Activated B cell treated with CpG ODN at 0.5 μM for 24 hours (primary cell): ENCODE results near the gene DDX11. TPM values are rescaled to one million over a fixed set of nuclear protein-coding genes. Genes with fewer than 3 reads are reported as not detected.
"Not testable (repeated sequence)": the region's sequence is repeated elsewhere in the genome, so short reads cannot be mapped to it uniquely, and the experiment has no call there.

Source experiments
- ATAC-seq: fragments of 200-7000 bp; cut with Tn5 transposase; one replicate; pipeline ENCODE4 v1.10.0; 2021; ENCODE audit warnings: low read depth, mild to moderate bottlenecking, moderate library complexity
- CTCF ChIA-PET: fragments of 350-600 bp; sonication (Branson Sonifier 250); formaldehyde crosslinking; loops from one replicate; lab custom pipeline; 2021; ENCODE audit warnings: antibody characterized with exemption; lab: Charles Lee
- POLR2A ChIA-PET: fragments of 350-600 bp; sonication (Branson Sonifier 250); formaldehyde crosslinking; loops from one replicate; lab custom pipeline; 2021; ENCODE audit warnings: antibody characterized with exemption; lab: Charles Lee
- DNase-seq: peaks from one replicate; pipeline ENCODE4 v3.0.0; 2022
- H3K27ac Mint-ChIP-seq: one replicate; pipeline ENCODE4 v1.8.0; 2020; ENCODE audit warnings: mixed read lengths
- H3K27me3 Mint-ChIP-seq: one replicate; pipeline ENCODE4 v1.8.0; 2021; ENCODE audit warnings: mixed read lengths
- H3K36me3 Mint-ChIP-seq: one replicate; pipeline ENCODE4 v1.8.0; 2021; ENCODE audit warnings: low read depth, mixed read lengths
- H3K4me1 Mint-ChIP-seq: one replicate; pipeline ENCODE4 v1.8.0; 2021; ENCODE audit warnings: mixed read lengths
- H3K4me3 Mint-ChIP-seq: one replicate; pipeline ENCODE4 v1.8.0; 2020; ENCODE audit warnings: mild to moderate bottlenecking, mixed read lengths
- H3K9me3 Mint-ChIP-seq: one replicate; pipeline ENCODE4 v1.8.0; 2020; ENCODE audit warnings: mixed read lengths
- CTCF ChIP-seq: fragments of 200-600 bp; IDR thresholded peaks from one replicate; pipeline ENCODE4 v1.8.0; 2022; ENCODE audit warnings: antibody characterized with exemption, mild to moderate bottlenecking
- intact Hi-C: fragments of 100-400 bp; cut with micrococcal nuclease; formaldehyde crosslinking; loops from one replicate; pipeline ENCODE4 v1.15.1; 2024
- total RNA-seq: library from RNA; stranded (reverse); gene quantifications from 2 replicates; pipeline ENCODE4 v1.2.3, GENCODE V29; 2022

Gene DDX11
- total RNA-seq, 1 donor from 2014 or later, result 62.2 TPM

GRCh38 chr12:31081274-31081673 is 7.6 kb downstream of the DDX11 start:
- H3K9me3 Mint-ChIP-seq, H3K27ac Mint-ChIP-seq, CTCF ChIA-PET, H3K4me1 Mint-ChIP-seq, POLR2A ChIA-PET, H3K4me3 Mint-ChIP-seq, H3K27me3 Mint-ChIP-seq, DNase-seq, intact Hi-C loops, ATAC-seq: not testable (repeated sequence)
- H3K36me3 Mint-ChIP-seq, result peaks cover 27% of the 10 kb centered on the region

GRCh38 chr12:31084241-31084640 is 10.6 kb downstream of the DDX11 start:
- DNase-seq, H3K9me3 Mint-ChIP-seq, H3K27me3 Mint-ChIP-seq, H3K4me3 Mint-ChIP-seq, CTCF ChIA-PET, H3K4me1 Mint-ChIP-seq, ATAC-seq, POLR2A ChIA-PET, H3K27ac Mint-ChIP-seq, intact Hi-C loops: not testable (repeated sequence)
- peaks cover 33% of the 10 kb centered on the region for H3K36me3 Mint-ChIP-seq

- DNase-seq, H3K9me3 Mint-ChIP-seq, H3K27ac Mint-ChIP-seq, H3K4me1 Mint-ChIP-seq, CTCF ChIA-PET, intact Hi-C loops, H3K4me3 Mint-ChIP-seq, ATAC-seq, POLR2A ChIA-PET, H3K27me3 Mint-ChIP-seq: not testable (repeated sequence)
- peaks cover 32% of the 10 kb centered on the region for H3K36me3 Mint-ChIP-seq
These were observed 12.4 kb downstream of the DDX11 start for GRCh38 chr12:31086032-31086431.

DNA sequence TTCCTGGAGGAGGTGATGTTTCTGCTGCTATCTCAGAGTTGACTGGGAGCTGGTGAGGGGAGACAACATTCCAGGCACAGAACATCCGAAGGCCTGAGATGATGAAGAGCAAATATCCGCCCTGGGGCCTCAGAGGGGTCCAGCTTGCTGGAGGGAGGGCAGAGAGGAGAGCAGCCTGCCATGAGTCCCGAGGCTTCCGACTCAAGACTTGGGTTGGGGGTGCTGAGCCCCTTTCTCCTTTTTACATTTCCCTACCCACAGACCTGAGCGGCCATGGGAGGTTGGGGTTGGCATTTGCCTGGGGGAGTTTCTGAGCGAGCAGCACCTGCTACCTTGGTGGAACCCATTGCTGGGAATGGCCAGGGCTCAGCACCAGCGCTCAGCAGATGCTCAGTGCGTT is 13.8 kb downstream of the DDX11 start:
- DNase-seq, CTCF ChIA-PET, H3K9me3 Mint-ChIP-seq, H3K4me3 Mint-ChIP-seq, H3K27me3 Mint-ChIP-seq, H3K27ac Mint-ChIP-seq, H3K4me1 Mint-ChIP-seq, intact Hi-C loops, POLR2A ChIA-PET, ATAC-seq: not testable (repeated sequence)
- H3K36me3 Mint-ChIP-seq, result peaks cover 35% of the 10 kb centered on the region

GRCh38 chr12:31087956-31088355 is 14.3 kb downstream of the DDX11 start:
- ATAC-seq, H3K9me3 Mint-ChIP-seq, H3K27ac Mint-ChIP-seq, DNase-seq, H3K27me3 Mint-ChIP-seq, CTCF ChIA-PET, POLR2A ChIA-PET, H3K4me3 Mint-ChIP-seq, H3K4me1 Mint-ChIP-seq, intact Hi-C loops: not testable (repeated sequence)
- H3K36me3 Mint-ChIP-seq, result peaks cover 35% of the 10 kb centered on the region

DNA sequence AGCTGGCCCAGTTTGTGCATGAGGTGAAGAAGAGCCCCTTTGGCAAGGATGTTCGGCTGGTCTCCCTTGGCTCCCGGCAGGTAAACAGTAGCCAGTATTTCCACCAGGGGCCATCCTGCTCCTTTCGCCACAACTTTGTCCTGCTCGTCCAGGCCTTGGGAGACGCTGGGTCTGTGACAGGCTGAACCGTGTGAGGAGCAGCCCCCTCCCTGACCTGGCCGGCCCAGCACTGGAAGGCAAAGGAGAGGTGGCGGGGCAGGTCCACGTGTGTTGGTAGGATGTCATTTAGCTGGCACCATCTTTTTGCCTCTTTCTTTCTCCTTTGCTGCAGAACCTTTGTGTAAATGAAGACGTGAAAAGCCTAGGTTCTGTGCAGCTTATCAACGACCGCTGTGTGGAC is 15.4 kb downstream of the DDX11 start:
- intact Hi-C loops, result no loop called here
- H3K27ac Mint-ChIP-seq, result no peak overlapping the region
- ChIA-PET POLR2A (no interaction called here), CTCF (no interaction called here)
- H3K9me3 Mint-ChIP-seq, result no peaks in the 10 kb centered on the region
- H3K36me3 Mint-ChIP-seq, result peaks cover 33% of the 10 kb centered on the region
- TF ChIP-seq CTCF, result no peak
- no peak overlapping the region for H3K4me3 Mint-ChIP-seq
- ATAC-seq (no peak), DNase-seq (no peak)
- no peaks in the 10 kb centered on the region for H3K4me1 Mint-ChIP-seq
- H3K27me3 Mint-ChIP-seq, result no peaks in the 10 kb centered on the region

DNA sequence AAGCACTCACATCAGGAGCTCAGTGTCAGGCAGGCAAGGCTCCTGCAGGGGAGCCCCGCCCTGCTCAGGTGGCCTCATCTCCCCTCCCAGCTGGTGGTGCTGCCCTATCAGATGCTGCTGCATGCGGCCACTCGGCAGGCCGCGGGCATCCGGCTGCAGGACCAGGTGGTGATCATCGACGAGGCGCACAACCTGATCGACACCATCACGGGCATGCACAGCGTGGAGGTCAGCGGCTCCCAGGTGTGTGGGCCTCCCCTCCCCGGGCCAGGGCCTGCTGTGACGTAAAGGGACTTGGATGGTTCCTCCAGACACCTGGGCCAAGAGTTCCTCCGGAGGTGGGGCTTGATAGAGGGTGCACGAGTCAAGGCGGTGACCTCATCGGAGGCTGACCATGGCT is 18.0 kb downstream of the DDX11 start:
- H3K4me1 Mint-ChIP-seq, H3K4me3 Mint-ChIP-seq, H3K27me3 Mint-ChIP-seq, intact Hi-C loops, H3K27ac Mint-ChIP-seq, DNase-seq, POLR2A ChIA-PET, H3K9me3 Mint-ChIP-seq, ATAC-seq, CTCF ChIA-PET: not testable (repeated sequence)
- H3K36me3 Mint-ChIP-seq, result peaks cover 34% of the 10 kb centered on the region

DNA sequence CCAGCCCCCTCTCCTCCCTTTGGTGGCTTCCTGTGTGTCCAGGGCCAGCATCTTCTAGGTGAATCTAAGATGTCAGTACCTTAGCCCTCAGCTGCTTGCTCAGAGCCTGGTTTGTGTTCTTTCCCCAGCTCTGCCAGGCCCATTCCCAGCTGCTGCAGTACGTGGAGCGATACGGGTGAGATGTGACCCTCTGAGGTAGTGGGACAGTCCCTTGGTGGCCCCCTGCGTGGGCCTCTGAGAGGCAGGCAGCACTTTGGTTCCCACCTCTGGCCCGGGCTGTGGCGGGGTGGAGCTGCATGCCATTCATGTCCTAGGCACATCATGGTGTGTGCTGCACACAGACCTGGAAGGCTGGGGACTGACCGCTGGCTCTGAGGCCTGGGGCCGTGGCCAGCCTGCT is 19.1 kb downstream of the DDX11 start:
- H3K9me3 Mint-ChIP-seq, H3K4me1 Mint-ChIP-seq, POLR2A ChIA-PET: not testable (repeated sequence)

DNA sequence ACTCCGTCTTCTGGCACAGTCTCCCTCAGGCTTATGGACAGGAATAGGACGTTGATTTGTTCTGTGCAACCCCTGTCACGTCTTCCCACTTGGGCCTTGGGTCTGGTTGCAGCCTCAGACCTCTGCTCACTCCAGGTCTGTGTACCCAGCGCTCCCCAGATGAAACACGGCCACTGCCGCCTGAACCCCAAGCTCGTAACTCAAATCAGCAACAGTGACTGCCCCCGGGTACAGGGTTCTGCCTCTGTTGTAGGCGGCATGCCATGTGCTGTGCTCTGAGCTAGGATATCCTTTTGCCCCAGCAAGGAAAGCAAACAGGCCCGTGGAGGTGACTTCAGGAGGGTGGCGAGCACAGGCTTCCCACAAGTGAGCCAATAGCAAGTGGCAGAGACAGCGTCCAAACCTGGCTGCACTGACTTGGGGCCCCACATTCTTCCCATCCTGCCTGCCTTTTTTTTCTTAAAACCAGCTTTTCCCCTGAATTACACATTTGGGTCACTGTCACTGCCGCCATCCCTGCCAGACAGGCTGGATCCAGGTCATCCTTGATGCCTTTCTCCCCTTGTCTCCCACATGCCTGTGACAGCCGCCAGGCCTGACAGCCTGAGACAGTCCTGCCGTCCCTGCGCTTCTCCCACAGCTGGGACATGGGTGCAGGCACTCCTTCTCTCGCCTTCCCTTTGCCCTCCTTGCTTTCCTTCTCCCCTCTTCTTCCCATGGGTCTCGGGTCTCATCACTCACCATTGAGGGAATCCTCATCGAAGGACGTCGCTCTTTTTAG is 21.6 kb downstream of the DDX11 start:
- POLR2A ChIA-PET, ATAC-seq, H3K9me3 Mint-ChIP-seq, H3K4me3 Mint-ChIP-seq, intact Hi-C loops, H3K4me1 Mint-ChIP-seq, H3K27me3 Mint-ChIP-seq, H3K27ac Mint-ChIP-seq, CTCF ChIA-PET, DNase-seq: not testable (repeated sequence)
- peaks cover 26% of the 10 kb centered on the region for H3K36me3 Mint-ChIP-seq

More for the DNA sequence above, 19.1 kb downstream of the DDX11 start:
- H3K4me3 Mint-ChIP-seq, ATAC-seq, H3K27me3 Mint-ChIP-seq, DNase-seq, H3K27ac Mint-ChIP-seq, intact Hi-C loops, CTCF ChIA-PET: not testable (repeated sequence)
- H3K36me3 Mint-ChIP-seq, result peaks cover 35% of the 10 kb centered on the region

DNA sequence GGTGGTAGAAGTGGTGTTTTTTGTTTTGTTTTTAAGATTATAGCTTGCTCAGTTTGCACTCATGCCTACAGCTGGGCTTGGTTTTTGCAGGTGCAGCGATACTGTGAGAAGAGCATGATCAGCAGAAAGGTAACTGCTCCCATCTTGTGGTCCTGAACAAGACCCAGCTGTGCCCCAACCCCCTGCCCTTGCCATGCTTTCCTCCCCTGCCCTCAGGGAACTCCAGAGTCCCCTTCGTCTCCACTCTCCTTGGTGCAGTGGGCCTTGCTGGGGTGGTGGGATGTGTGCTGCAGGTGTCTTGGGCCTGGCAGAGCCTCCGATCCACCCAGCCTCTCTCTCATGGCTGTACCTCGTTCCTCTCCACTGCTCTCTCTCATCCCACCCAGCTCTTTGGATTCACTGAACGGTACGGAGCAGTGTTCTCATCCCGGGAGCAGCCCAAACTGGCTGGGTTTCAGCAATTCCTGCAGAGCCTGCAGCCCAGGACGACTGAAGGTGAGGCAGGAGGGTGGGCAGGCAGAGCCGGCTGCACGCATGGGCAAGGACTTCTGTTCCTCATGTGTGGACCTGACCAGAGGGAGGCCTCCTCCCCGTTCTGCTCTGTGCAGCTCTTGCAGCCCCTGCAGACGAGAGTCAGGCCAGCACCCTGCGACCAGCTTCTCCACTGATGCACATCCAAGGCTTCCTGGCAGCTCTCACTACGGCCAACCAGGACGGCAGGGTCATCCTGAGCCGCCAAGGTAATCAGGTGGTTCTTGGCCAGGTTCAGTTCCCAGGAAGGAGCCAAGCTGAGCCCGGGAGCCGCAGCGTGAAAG is 22.8 kb downstream of the DDX11 start:
- POLR2A ChIA-PET, H3K4me1 Mint-ChIP-seq, H3K27me3 Mint-ChIP-seq, H3K4me3 Mint-ChIP-seq, intact Hi-C loops, ATAC-seq, H3K27ac Mint-ChIP-seq, DNase-seq, H3K9me3 Mint-ChIP-seq, CTCF ChIA-PET: not testable (repeated sequence)
- peaks cover 24% of the 10 kb centered on the region for H3K36me3 Mint-ChIP-seq

DNA sequence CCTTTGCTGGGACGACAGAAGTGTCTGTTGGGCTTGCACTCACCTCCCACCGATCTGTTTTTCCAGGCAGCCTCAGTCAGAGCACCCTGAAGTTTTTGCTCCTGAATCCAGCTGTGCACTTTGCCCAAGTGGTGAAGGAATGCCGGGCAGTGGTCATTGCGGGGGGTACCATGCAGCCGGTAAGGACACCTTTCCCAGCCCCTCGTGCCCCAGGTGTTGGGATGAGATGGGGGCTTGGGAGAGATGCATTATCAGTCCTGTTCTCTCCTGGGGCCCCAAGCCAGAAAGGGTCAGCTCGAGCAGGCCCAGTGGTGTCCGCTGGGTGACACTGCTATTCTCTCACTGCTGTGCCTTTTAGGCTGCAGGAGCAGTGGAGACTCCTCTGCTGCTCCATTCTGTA is 24.2 kb downstream of the DDX11 start:
- DNase-seq, H3K27ac Mint-ChIP-seq, H3K27me3 Mint-ChIP-seq, H3K4me1 Mint-ChIP-seq, ATAC-seq, POLR2A ChIA-PET, intact Hi-C loops, CTCF ChIA-PET, H3K9me3 Mint-ChIP-seq, H3K4me3 Mint-ChIP-seq: not testable (repeated sequence)
- peaks cover 23% of the 10 kb centered on the region for H3K36me3 Mint-ChIP-seq
